GM12878 (cell line): ENCODE measurements around the gene KRTAP2-1. TPM values are rescaled to one million over a fixed set of nuclear protein-coding genes. Genes with fewer than 3 reads are reported as not detected.

Experiments
- ATAC-seq: fragments of 200-7000 bp; cut with Tn5 transposase; 3 replicates; pipeline ENCODE4 v1.9.1; 2020; ENCODE audit warnings: mild to moderate bottlenecking, moderate library complexity
- BruUV-seq: library from RNA; stranded (reverse); fragments of 400-500 nt; replicated peaks from 2 replicates; lab custom pipeline; 2021; lab: Mats Ljungman, UMichigan
- CTCF ChIA-PET: fragments of 300-600 bp; sonication (Branson Sonifier 250); formaldehyde crosslinking; extraction: SDS; loops from one replicate; lab custom pipeline; 2021; ENCODE audit warnings: inconsistent platforms; lab: Yijun Ruan, JAX
- POLR2A ChIA-PET: fragments of 350-600 bp; formaldehyde crosslinking; extraction: SDS; loops from one replicate; lab custom pipeline; 2021; ENCODE audit warnings: inconsistent platforms; lab: Charles Lee
- RAD21 ChIA-PET: fragments of 300-600 bp; sonication (Branson Sonifier 250); formaldehyde crosslinking; loops from one replicate; lab custom pipeline; 2023; ENCODE audit warnings: antibody characterized with exemption; ENCODE audit not compliant: unreplicated experiment; lab: Charles Lee
- SMC1A ChIA-PET: fragments of 300-600 bp; sonication (Branson Sonifier 250); formaldehyde crosslinking; loops from one replicate; lab custom pipeline; 2023; ENCODE audit not compliant: unreplicated experiment, uncharacterized antibody; lab: Charles Lee
- DNase-seq: peaks from one replicate; pipeline ENCODE4 v3.0.0-alpha.2; 2011; ENCODE audit warnings: low read depth, low spot score
- FAIRE-seq: peaks from 3 replicates; lab custom pipeline; 2011; peaks lifted over from hg19 to GRCh38; lab: Jason Lieb, UNC
- H2AFZ ChIP-seq: 2 replicates; pipeline ENCODE4 v1.6.0; 2011; ENCODE audit warnings: low read depth, low read length, control low read depth; ENCODE audit not compliant: control insufficient read depth
- H3K27ac ChIP-seq: 2 replicates; pipeline ENCODE4 v1.5.1; 2011; ENCODE audit warnings: control low read depth; ENCODE audit not compliant: control insufficient read depth, insufficient read depth
- H3K27me3 ChIP-seq, 2 experiments: replicated peaks in 1 of 2; 2 replicates each; pipeline versions ENCODE4 v1.6.0 to v1.6.1; 2011; ENCODE audit warnings: low read length in 1 of 2; ENCODE audit not compliant: control insufficient read depth in 2 of 2, insufficient read depth in 2 of 2
- H3K36me3 ChIP-seq, 2 experiments: 2 replicates each; pipeline ENCODE4 v1.5.1; 2011; ENCODE audit warnings: low read length in 1 of 2; ENCODE audit not compliant: control insufficient read depth in 2 of 2, insufficient read depth in 2 of 2
- H3K4me1 ChIP-seq: 2 replicates; pipeline ENCODE4 v1.6.1; 2011; ENCODE audit warnings: mild to moderate bottlenecking, low read length, moderate library complexity, mixed read lengths; ENCODE audit not compliant: control insufficient read depth, insufficient read depth
- H3K4me2 ChIP-seq: 2 replicates; pipeline ENCODE4 v1.6.0; 2011; ENCODE audit warnings: control low read depth; ENCODE audit not compliant: control insufficient read depth, insufficient read depth
- H3K4me3 ChIP-seq: fragments of 200-600 bp; sonication (generic); 2 replicates; pipeline ENCODE4 v1.5.1; 2016
- H3K79me2 ChIP-seq: 2 replicates; pipeline ENCODE4 v1.6.0; 2011; ENCODE audit warnings: low read length; ENCODE audit not compliant: control insufficient read depth, insufficient read depth
- H3K9ac ChIP-seq: 2 replicates; pipeline ENCODE4 v1.8.0; 2011; ENCODE audit warnings: low read length, control low read depth, mixed read lengths; ENCODE audit not compliant: control insufficient read depth, insufficient read depth
- H3K9me3 ChIP-seq: replicated peaks from 3 replicates; pipeline ENCODE4 v1.5.1; 2011; ENCODE audit warnings: mild to moderate bottlenecking, low read length; ENCODE audit not compliant: control insufficient read depth, insufficient read depth
- H4K20me1 ChIP-seq: 2 replicates; pipeline ENCODE4 v1.6.0; 2011; ENCODE audit not compliant: control insufficient read depth, insufficient read depth
- ATF2 ChIP-seq: IDR thresholded peaks from 2 replicates; pipeline ENCODE4 v1.6.1; 2012; ENCODE audit warnings: low read length, inconsistent platforms
- ATF3 ChIP-seq: IDR thresholded peaks from 2 replicates; pipeline ENCODE4 v1.6.1; 2011; ENCODE audit warnings: low read depth, mild to moderate bottlenecking, low read length, moderate library complexity, borderline replicate concordance; ENCODE audit errors: extremely low read depth
- ATF7 ChIP-seq: fragments of 450-650 bp; IDR thresholded peaks from 2 replicates; pipeline ENCODE4 v1.6.1; 2016; ENCODE audit warnings: low read depth, mild to moderate bottlenecking
- BACH1 ChIP-seq: fragments of 450-650 bp; IDR thresholded peaks from 2 replicates; pipeline ENCODE4 v1.6.1; 2017; ENCODE audit warnings: mild to moderate bottlenecking, borderline replicate concordance
- BRCA1 ChIP-seq: IDR thresholded peaks from 2 replicates; pipeline ENCODE4 v1.6.1; 2011; ENCODE audit warnings: low read depth, low read length, improper control_type of control experiment
- CBX3 ChIP-seq: fragments of 200-600 bp; sonication (generic); IDR thresholded peaks from 2 replicates; pipeline ENCODE4 v1.6.1; 2016; ENCODE audit warnings: low read depth, borderline replicate concordance
- E4F1 ChIP-seq: fragments of 450-650 bp; IDR thresholded peaks from 2 replicates; pipeline ENCODE4 v1.6.1; 2018; ENCODE audit warnings: borderline replicate concordance, mild to moderate bottlenecking; ENCODE audit not compliant: partially characterized antibody
- FOXK2 ChIP-seq: fragments of 450-650 bp; IDR thresholded peaks from 2 replicates; pipeline ENCODE4 v1.6.1; 2017; ENCODE audit warnings: mild to moderate bottlenecking, moderate library complexity
- IKZF2 ChIP-seq, 2 experiments: fragments of 450-650 bp; IDR thresholded peaks; 2 replicates each; pipeline ENCODE4 v1.6.1; 2017; ENCODE audit warnings: mild to moderate bottlenecking in 2 of 2, moderate library complexity in 2 of 2
- MAX ChIP-seq: IDR thresholded peaks from 2 replicates; pipeline ENCODE4 v1.6.1; 2012; ENCODE audit warnings: low read depth, low read length, improper control_type of control experiment
- PAX8 ChIP-seq: fragments of 450-650 bp; IDR thresholded peaks from 2 replicates; pipeline ENCODE4 v1.6.1; 2017; ENCODE audit warnings: mild to moderate bottlenecking, moderate library complexity
- POLR2AphosphoS5 ChIP-seq: IDR thresholded peaks from 2 replicates; pipeline ENCODE4 v1.6.1; 2011; ENCODE audit warnings: mild to moderate bottlenecking, low read length, inconsistent platforms
- RELB ChIP-seq: fragments of 450-650 bp; IDR thresholded peaks from 2 replicates; pipeline ENCODE4 v1.6.1; 2017; ENCODE audit warnings: low read depth, mild to moderate bottlenecking, moderate library complexity
- SMAD1 ChIP-seq: fragments of 450-650 bp; IDR thresholded peaks from 2 replicates; pipeline ENCODE4 v1.6.1; 2018; ENCODE audit warnings: mild to moderate bottlenecking, low read depth; ENCODE audit not compliant: partially characterized antibody
- USF1 ChIP-seq: IDR thresholded peaks from 2 replicates; pipeline ENCODE4 v1.6.1; 2011; ENCODE audit warnings: borderline replicate concordance, low read depth, mild to moderate bottlenecking, moderate library complexity, mixed read lengths, low read length; ENCODE audit not compliant: insufficient read depth; ENCODE audit errors: extremely low read length
- in situ Hi-C: fragments of 300-500 bp; cut with MboI; formaldehyde crosslinking; loops from 9 replicates; pipeline ENCODE4 v1.14.3; 2018; ENCODE audit warnings: mixed read lengths
- intact Hi-C: fragments of 100-400 bp; cut with micrococcal nuclease; formaldehyde crosslinking; loops from one replicate; pipeline ENCODE4 v1.14.2; 2022; ENCODE audit not compliant: unreplicated experiment
- polyA plus RNA-seq, 11 experiments: library from polyadenylated mRNA; depleted of rRNA in 4 of 11; unstranded in 6 of 11; stranded (reverse) in 5 of 11; fragments of >200 nt; fragmentation: Nextera tagmentation in 4 of 11; fragmentation: Illumina TruSeq in 1 of 11; extraction: Ambion mirVana in 4 of 11; extraction: Trizol in 1 of 11; gene quantifications; 1 replicate in 1 of 11; 2 replicates in 10 of 11; pipeline versions ENCODE4 v1.2.1 to v1.2.3, GENCODE V29; 2011 to 2016; ENCODE audit warnings: inconsistent platforms in 2 of 11, missing spikeins in 2 of 11, low read depth in 1 of 11
- total RNA-seq, 4 experiments: library from RNA; depleted of rRNA in 3 of 4; stranded (reverse); fragments of >200 nt in 3 of 4; fragmentation: Illumina TruSeq in 1 of 4; extraction: Trizol in 1 of 4; gene quantifications; 2 replicates each; pipeline versions ENCODE4 v1.2.1 to v1.2.3, GENCODE V29; 2013 to 2021

Gene KRTAP2-1
- total and polyA plus RNA-seq, 10 of the 15 experiments (the other 5 are each of a cell fraction or from before 2014, with no cell fraction given), result not detected

- ATAC-seq (no peak), DNase-seq (no peak), FAIRE-seq (no peak)
- no peaks in the 10 kb centered on the region; a peak in 2 of 4 replicates for H3K27me3 ChIP-seq
- H3K79me2 ChIP-seq, result no peaks in the 10 kb centered on the region
- ChIA-PET CTCF (no interaction called here), SMC1A (no interaction called here), RAD21 (no interaction called here), POLR2A (no interaction called here)
- H2AFZ ChIP-seq, result no peak overlapping the region
- H3K9ac ChIP-seq, result no peak overlapping the region
- H3K4me3 ChIP-seq, result no peak overlapping the region
- intact Hi-C loops (no loop called here), in situ Hi-C loops (no loop called here)
- no peaks in the 10 kb centered on the region for H4K20me1 ChIP-seq
- H3K27ac ChIP-seq, result no peak overlapping the region
- BruUV-seq, result no TSS peak
- no peaks in the 10 kb centered on the region for H3K4me1 ChIP-seq
- no peaks in the 10 kb centered on the region for H3K9me3 ChIP-seq
- no peaks in the 10 kb centered on the region for H3K36me3 ChIP-seq
- H3K4me2 ChIP-seq, result no peak overlapping the region
- no peak for TF ChIP-seq PAX8
- TF ChIP-seq RELB, result no peak
- no peak for TF ChIP-seq ATF7
- no peak for TF ChIP-seq USF1
- TF ChIP-seq POLR2AphosphoS5, result no peak
- no peak for TF ChIP-seq ATF2
- no peak for TF ChIP-seq BACH1
- TF ChIP-seq MAX, result no peak
- no peak for TF ChIP-seq CBX3
- no peak for TF ChIP-seq IKZF2 (IDR thresholded peaks at IDR 0.05)
- TF ChIP-seq FOXK2, result no peak
- TF ChIP-seq BRCA1, result no peak
- TF ChIP-seq SMAD1, result no peak
- TF ChIP-seq ATF3, result no peak
- no peak for TF ChIP-seq E4F1
Measured at GRCh38 chr17:41067281-41067680, 20.2 kb upstream of the KRTAP2-1 start.
